GM19328 (cell line): ENCODE data around the gene ABHD8.

Experiments
- ATAC-seq: cut with Tn5 transposase; IDR thresholded peaks from one replicate; pipeline ENCODE4 v1.9.1; 2021; ENCODE audit warnings: mild to moderate bottlenecking, moderate library complexity; ENCODE audit not compliant: unreplicated experiment

Gene ABHD8

DNA sequence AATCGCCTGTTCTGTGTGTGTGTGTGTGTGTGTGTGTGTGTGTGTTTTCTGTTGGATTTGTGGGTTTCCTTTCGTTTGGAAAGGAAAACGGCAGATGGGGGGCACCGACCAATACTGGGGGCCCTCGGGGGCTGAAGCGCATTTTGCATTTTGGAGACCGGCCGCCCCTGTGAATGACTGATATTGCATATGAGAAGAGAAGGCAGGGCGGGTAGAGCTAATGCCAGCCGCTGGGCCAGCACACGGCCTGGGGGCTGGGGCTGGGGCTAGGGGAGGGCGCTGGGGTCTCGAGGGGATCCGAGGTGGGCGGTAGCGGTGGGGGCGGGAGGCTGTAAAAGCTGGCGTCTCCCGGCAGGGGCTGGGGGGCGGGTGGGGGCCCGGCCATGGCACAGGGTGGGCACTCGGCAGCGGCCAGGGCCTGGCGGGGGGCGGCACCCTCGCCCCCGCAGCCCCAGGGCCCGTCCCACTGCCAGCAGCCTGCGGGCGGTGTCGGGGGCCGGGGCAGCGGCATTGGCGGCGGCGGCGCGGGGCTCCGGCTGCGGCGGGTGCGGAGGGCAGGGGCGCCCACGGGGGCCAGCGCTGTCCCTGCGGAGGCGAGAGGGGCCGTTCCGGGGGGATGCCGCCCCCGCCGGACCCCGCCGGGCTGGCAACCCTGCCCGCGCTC is 20.2 kb upstream of the ABHD8 start:
- ATAC-seq, result no peak

DNA sequence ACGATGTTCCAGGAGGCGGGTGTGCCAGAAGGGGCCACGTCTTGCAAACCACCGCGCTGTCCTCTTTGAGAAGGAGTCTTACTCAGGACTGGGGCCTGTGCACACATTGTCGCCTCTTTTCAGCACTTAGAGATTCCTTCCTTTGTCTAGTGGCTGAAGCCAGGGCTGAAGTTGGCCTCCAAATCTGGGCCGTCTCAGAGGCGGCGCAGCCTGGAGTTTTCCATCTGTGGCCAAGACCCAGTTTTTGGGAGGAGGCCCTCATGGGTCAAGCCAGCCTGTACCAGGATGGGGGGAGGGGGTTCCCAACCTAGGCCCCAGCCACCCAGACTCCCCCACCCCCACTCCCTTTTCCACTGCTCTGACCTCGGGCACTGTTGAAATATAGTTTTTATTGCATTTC is 19.6 kb upstream of the ABHD8 start:
- ATAC-seq, result no peak

GRCh38 chr19:17321655-17322489 is 18.6 kb upstream of the ABHD8 start:
- ATAC-seq, result no peak

DNA sequence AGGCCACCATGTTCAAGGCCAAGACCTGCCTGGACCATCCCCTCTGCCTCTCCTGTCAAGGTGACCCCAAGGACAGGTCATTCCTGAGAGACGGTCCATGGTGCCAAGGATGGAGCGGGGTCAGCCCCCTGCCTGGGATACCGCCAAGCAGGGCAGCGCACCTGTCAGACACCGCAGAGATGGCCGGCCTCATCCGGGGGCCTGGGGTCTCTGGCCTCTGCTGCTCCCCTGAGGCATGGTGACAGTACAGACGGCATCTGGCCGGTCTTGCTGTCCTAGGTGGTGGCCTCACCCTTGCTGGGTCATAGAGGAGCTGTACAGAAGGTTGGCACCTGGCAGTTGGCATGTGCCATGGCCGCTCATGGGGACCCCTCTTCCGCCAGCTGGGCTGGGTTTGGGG is 17.2 kb upstream of the ABHD8 start:
- no peak for ATAC-seq

- ATAC-seq, result no peak
These were observed 16.4 kb upstream of the ABHD8 start for GRCh38 chr19:17319473-17320238.

DNA sequence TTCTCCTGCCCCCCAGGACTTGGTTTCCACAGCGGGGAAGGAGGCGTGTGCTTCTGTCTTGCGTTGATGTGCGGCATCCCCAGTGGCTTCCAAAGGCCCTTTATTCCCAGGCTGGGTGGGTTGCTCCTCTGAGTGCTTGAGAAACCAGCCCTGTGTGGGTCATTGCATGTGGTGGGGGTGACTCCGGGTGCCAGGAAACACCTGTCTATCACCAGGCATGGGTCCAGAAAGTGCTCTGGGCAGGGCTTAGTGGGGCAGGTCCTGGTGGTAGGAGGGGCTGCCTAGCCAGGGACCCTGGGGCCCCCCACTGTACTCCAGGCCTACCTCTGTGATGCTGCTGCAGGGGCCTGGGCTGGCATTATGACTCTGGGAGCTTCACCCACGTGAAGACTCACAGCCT is 15.7 kb upstream of the ABHD8 start:
- ATAC-seq, result no peak

DNA sequence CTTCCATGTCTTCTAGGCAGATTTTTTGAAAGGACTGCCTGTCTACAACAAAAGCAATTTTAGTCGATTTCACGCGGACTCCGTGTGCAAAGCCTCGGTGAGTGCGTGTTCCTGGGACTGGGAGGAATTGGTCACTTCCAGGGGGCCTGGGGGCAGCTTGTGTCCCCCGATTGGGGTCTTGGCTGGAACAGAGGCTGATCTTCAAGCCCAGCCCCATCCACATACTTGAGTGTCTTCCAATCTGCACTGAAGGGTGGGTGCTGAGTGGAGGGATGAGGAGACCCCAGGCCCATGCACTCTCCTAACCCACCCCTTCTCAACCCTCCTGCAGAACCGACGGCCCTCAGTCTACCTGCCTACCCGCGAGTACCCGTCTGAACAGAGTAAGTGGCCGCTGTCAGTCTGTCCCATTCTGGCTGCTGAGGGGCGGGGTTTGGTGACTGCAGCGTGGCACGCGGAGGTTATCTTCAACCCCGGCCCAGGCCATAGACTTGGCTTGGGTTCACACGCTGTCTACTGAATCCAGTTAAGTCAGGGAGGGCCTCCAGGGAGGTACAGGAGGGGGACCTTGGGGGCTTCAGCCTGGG is 10.9 kb upstream of the ABHD8 start:
- ATAC-seq, result no peak

GRCh38 chr19:17312189-17313113 is 9.2 kb upstream of the ABHD8 start:
- ATAC-seq, result no peak

DNA sequence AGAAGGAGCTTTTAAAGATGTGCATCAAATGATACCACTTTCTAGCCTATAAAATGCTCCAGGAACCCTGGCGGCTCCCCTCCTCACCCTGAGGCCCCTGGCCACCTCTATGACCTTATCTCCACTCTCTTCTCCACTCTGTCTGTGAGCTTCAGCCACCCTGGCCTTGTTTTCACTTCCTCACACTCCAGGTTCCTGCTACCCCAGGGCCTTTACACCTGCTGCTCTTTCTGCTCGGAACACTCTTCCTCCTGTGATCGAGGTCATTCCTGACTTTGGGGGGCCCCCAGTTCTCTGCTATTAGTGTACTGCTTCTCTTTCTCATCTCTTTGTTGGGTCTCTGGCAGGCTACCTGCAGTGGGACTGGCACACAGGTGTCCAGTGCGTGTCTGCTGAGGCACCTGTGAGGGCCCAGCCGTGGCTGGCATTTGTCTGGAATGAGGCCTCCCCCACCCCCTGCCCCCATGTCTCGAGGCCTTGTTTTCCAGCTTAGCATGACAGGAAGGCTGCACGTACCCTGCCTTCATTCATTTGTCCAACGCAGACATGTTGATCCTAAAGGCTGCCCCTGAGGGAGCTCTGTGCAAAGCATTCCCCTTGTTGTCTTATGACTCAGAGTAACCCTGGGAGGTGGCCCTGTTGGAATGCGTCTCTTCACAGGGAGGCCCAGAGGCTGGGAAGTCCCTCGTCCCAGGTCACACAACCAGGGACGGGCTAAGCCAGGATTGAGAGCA is 8.4 kb upstream of the ABHD8 start:
- no peak for ATAC-seq

- no peak for ATAC-seq
These were observed 6.8 kb upstream of the ABHD8 start for GRCh38 chr19:17309965-17310461.

- peak; percentile 68 for ATAC-seq
These were observed 6.2 kb upstream of the ABHD8 start, which contains the start of gene DDA1 for GRCh38 chr19:17309198-17309964. Gene DDA1, plus strand, starts transcription at chr19:17309563. Its CDS starts 92 bp downstream, at chr19:17309655.

DNA sequence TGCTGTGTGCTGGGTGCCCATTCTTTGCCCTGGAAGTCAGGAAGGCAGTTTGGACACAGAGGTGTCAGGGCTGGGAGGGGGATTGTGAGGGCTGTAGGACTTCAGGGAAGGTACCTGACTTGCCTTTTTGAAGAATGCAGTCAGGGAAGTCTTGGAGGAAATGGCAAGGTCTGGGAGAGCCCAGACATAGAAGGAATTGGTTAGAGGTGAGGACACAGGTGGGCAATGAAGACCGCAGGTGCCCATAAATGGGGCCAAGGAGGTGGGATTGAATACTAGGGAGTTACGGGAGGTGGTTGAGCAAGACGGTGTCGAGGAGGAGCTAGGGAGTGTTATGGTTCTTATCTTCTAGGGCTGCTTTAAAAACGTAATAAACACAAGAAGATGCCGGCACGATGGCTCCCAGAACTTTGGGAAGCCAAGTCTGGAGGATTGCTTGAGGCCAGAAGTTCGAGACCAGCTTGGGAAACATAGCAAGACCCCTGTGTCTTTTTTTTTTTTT is 4.7 kb upstream of the ABHD8 start:
- ATAC-seq, result no peak

GRCh38 chr19:17306285-17306714 is 3.1 kb upstream of the ABHD8 start:
- ATAC-seq, result no peak

- ATAC-seq, result peak; percentile 44
These were observed 2.5 kb upstream of the ABHD8 start, which contains the start of gene MRPL34 for GRCh38 chr19:17305517-17306284. Gene MRPL34, plus strand, starts transcription at chr19:17305872. Its CDS starts 21 bp downstream, at chr19:17305893.

DNA sequence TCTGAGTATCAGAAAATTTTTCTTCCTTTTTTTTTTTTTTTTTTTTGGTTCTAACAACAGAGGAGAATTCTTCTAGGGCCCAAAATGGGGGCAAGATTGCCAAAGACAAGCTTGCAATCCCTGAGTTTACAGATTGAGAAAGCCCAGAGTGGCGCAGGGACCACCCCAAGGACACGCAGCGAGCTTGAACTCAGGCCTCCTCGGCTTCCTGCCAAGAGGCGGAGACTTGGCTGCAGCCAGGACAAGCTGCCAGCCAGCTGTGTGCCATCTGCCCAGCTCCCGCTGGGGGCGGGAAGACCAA is 1.9 kb upstream of the ABHD8 start:
- ATAC-seq, result no peak

DNA sequence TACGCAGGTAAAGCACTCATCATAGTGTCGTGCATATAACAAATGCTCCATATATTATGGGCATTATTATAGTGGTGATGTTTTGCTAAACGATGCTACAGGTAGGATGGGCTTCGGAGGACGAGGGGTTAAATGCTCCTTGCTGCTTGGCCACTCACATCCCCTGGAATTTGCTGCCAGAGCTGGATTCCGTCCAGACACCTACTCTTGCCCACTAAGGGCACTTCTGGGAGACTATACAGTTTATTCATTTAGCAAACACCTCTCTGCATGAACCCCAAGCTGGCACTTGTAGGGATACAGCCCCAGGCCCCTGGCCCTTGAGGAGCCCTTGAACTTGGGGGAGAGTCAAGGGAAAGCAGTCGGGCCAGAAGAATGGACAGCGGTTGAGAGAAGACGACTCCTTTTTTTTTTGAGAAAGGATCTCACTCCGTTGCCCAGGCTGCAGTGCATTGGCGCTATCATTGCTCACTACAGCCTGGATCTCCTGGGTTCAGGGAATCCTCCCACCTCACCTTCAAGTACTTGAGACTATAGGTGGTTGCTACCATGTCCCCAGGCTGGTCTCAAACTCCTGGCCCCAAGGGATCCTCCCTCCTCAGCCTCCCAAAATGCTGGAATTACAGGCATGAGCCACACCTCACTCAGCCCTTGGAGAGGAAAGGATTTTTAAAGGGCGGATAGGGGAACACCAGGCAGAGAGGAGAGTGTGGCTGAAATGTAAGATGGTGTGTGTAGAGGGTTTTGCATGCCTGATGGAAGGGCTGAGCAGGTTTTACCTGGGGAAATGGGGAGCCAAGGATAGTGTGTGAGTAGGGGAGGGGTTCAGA is 1.4 kb upstream of the ABHD8 start:
- no peak for ATAC-seq

DNA sequence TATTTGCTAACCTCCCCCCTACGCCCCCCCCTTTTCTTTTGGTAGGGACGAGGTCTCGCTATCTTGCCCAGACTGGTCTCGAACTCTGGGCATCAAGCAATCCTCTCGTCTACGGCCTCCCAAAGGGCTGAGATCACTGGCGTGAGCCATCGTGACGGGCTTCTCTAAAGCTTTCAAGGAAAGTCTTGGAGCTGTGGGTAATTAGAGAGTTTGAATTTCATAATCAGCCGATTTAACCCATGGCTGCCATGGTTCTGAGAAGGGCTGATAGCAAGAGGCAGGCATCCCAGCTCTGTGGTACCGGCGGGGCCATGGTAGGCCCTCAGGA is 679 bp upstream of the ABHD8 start:
- ATAC-seq, result no peak
